ENCODE measurements around the gene BMX.

GRCh38 chrX:15495801-15496200 lies 4.8 kb upstream of the BMX start:
- TF ChIP-seq CTCF (IDR thresholded peaks at IDR 0.05; ENCODE audit: low read depth, low read length) (no peak), EZH2phosphoT487 (IDR thresholded peaks at IDR 0.05; ENCODE audit: low read depth) (no peak)

All from OCI-LY3 (cell line).